H1 (cell line): ENCODE results near the gene SPOPL. TPM values are rescaled to one million over a fixed set of nuclear protein-coding genes. Genes with fewer than 3 reads are reported as not detected.

Experiments used
- CTCF ChIA-PET: fragments of 300-600 bp; sonication (Branson Sonifier 250); formaldehyde crosslinking; loops from one replicate; lab custom pipeline; 2021; ENCODE audit not compliant: partially characterized antibody; lab: Charles Lee
- POLR2A ChIA-PET: fragments of 300-600 bp; sonication (Branson Sonifier 250); formaldehyde crosslinking; loops from one replicate; lab custom pipeline; 2021; ENCODE audit warnings: inconsistent platforms; ENCODE audit not compliant: partially characterized antibody; lab: Charles Lee
- DNase-seq, 2 experiments: peaks; one replicate each; pipeline versions ENCODE4 v3.0.0 to v3.0.0-alpha.2; 2010 to 2022; ENCODE audit warnings: low spot score in 2 of 2, low read depth in 1 of 2, mixed read lengths in 1 of 2
- FAIRE-seq: peaks from 2 replicates; lab custom pipeline; 2011; peaks lifted over from hg19 to GRCh38; lab: Jason Lieb, UNC
- H2AFZ ChIP-seq: 2 replicates; pipeline ENCODE4 v1.8.1; 2012; ENCODE audit warnings: low read length, inconsistent platforms
- H2AK5ac ChIP-seq: 2 replicates; pipeline ENCODE4 v1.6.1; 2013; ENCODE audit warnings: low read depth, low read length
- H2BK120ac ChIP-seq: replicated peaks from 2 replicates; pipeline ENCODE3; 2013; ENCODE audit warnings: low read depth, low read length, inconsistent platforms
- H2BK12ac ChIP-seq: 2 replicates; pipeline ENCODE4 v1.6.1; 2013; ENCODE audit warnings: low read depth, low read length
- H2BK15ac ChIP-seq: 2 replicates; pipeline ENCODE4 v1.6.1; 2013; ENCODE audit warnings: low read length
- H2BK20ac ChIP-seq: 2 replicates; pipeline ENCODE4 v1.6.1; 2013; ENCODE audit warnings: low read length
- H2BK5ac ChIP-seq: 2 replicates; pipeline ENCODE4 v1.6.1; 2013; ENCODE audit warnings: low read depth, low read length
- H3K14ac ChIP-seq: 2 replicates; pipeline ENCODE4 v1.6.1; 2013; ENCODE audit warnings: inconsistent platforms; ENCODE audit not compliant: insufficient read length
- H3K18ac ChIP-seq: 2 replicates; pipeline ENCODE4 v1.6.1; 2013; ENCODE audit warnings: low read length; ENCODE audit errors: extremely low read depth
- H3K23ac ChIP-seq: 2 replicates; pipeline ENCODE4 v1.6.1; 2013; ENCODE audit warnings: inconsistent platforms; ENCODE audit not compliant: insufficient read length
- H3K23me2 ChIP-seq: 2 replicates; pipeline ENCODE4 v1.6.1; 2013; ENCODE audit warnings: low read depth, low read length
- H3K27ac ChIP-seq: 2 replicates; pipeline ENCODE4 v1.6.1; 2011; ENCODE audit warnings: low read depth, low read length, inconsistent platforms
- H3K27me3 ChIP-seq, 4 experiments: replicated peaks in 1 of 4; 1 replicate in 1 of 4; 2 replicates in 3 of 4; pipeline versions ENCODE4 v1.6.1 to v1.8.1; 2011 to 2013; ENCODE audit warnings: low read length in 3 of 4, mild to moderate bottlenecking in 3 of 4, inconsistent platforms in 2 of 4, mixed read lengths in 2 of 4, moderate library complexity in 1 of 4; ENCODE audit not compliant: control insufficient read depth in 3 of 4, insufficient read depth in 3 of 4; ENCODE audit errors: extremely low read depth in 1 of 4
- H3K36me3 ChIP-seq, 4 experiments: 2 replicates each; pipeline versions ENCODE4 v1.6.1 to v1.8.1; 2011 to 2013; ENCODE audit warnings: mild to moderate bottlenecking in 4 of 4, low read length in 3 of 4, moderate library complexity in 2 of 4, control low read depth in 1 of 4, inconsistent platforms in 1 of 4; ENCODE audit not compliant: insufficient read depth in 4 of 4, control insufficient read depth in 2 of 4
- H3K4ac ChIP-seq: replicated peaks from 2 replicates; pipeline ENCODE3; 2013; ENCODE audit warnings: low read length, low read depth, mixed read lengths, inconsistent platforms; ENCODE audit not compliant: insufficient read length
- H3K4me1 ChIP-seq, 4 experiments: replicated peaks in 1 of 4; 1 replicate in 1 of 4; 2 replicates in 3 of 4; pipeline versions ENCODE4 v1.6.1 to v1.8.1; 2011 to 2013; ENCODE audit warnings: low read length in 3 of 4, inconsistent platforms in 2 of 4, mixed read lengths in 1 of 4; ENCODE audit not compliant: insufficient read depth in 4 of 4, control insufficient read depth in 3 of 4
- H3K4me2 ChIP-seq, 2 experiments: 2 replicates each; pipeline versions ENCODE4 v1.6.1 to v1.8.1; 2011 to 2013; ENCODE audit warnings: low read depth in 2 of 2, low read length in 2 of 2, control low read depth in 1 of 2, inconsistent platforms in 1 of 2, mild to moderate bottlenecking in 1 of 2; ENCODE audit not compliant: insufficient read depth in 1 of 2
- H3K4me3 ChIP-seq, 4 experiments: fragments of 200-600, 300-600 bp in 1 of 4; sonication (generic), shearing (Covaris generic), sonication (Bioruptor Twin) in 1 of 4; 2 replicates each; pipeline versions ENCODE4 v1.5.1 to v1.8.1; 2011 to 2016; ENCODE audit warnings: low read length in 4 of 4, low read depth in 3 of 4, control low read depth in 2 of 4, inconsistent platforms in 2 of 4, mild to moderate bottlenecking in 2 of 4, mixed read lengths in 1 of 4, moderate library complexity in 1 of 4; ENCODE audit not compliant: insufficient read depth in 2 of 4; ENCODE audit errors: extremely low read depth in 1 of 4
- H3K56ac ChIP-seq: replicated peaks from 2 replicates; pipeline ENCODE3; 2013; ENCODE audit warnings: low read depth, mild to moderate bottlenecking, mixed read lengths, low read length, inconsistent platforms; ENCODE audit not compliant: insufficient read length
- H3K79me1 ChIP-seq: 2 replicates; pipeline ENCODE4 v1.6.1; 2013; ENCODE audit warnings: low read depth, low read length, control low read depth
- H3K79me2 ChIP-seq, 2 experiments: 2 replicates each; pipeline versions ENCODE4 v1.6.1 to v1.8.1; 2012 to 2013; ENCODE audit warnings: low read length in 2 of 2, mild to moderate bottlenecking in 2 of 2, inconsistent platforms in 1 of 2; ENCODE audit not compliant: insufficient read depth in 2 of 2, control insufficient read depth in 1 of 2
- H3K9ac ChIP-seq, 4 experiments: replicated peaks in 1 of 4; 1 replicate in 1 of 4; 2 replicates in 3 of 4; pipeline versions ENCODE4 v1.6.1 to v1.8.1; 2011 to 2013; ENCODE audit warnings: low read depth in 3 of 4, low read length in 3 of 4, control low read depth in 2 of 4, mild to moderate bottlenecking in 2 of 4, moderate library complexity in 2 of 4, inconsistent platforms in 1 of 4; ENCODE audit errors: extremely low read depth in 1 of 4
- H3K9me3 ChIP-seq, 2 experiments: 2 replicates each; pipeline versions ENCODE4 v1.6.1 to v1.8.1; 2012 to 2013; ENCODE audit warnings: mild to moderate bottlenecking in 2 of 2, moderate library complexity in 2 of 2, control low read depth in 1 of 2, inconsistent platforms in 1 of 2, low read depth in 1 of 2, low read length in 1 of 2, mixed read lengths in 1 of 2; ENCODE audit not compliant: insufficient read depth in 2 of 2
- H4K20me1 ChIP-seq, 2 experiments: replicated peaks in 1 of 2; 2 replicates each; pipeline versions ENCODE3 to v1.8.1; 2011 to 2013; ENCODE audit warnings: inconsistent platforms in 2 of 2, low read length in 2 of 2, mild to moderate bottlenecking in 1 of 2; ENCODE audit not compliant: insufficient read depth in 2 of 2, control insufficient read depth in 1 of 2
- H4K5ac ChIP-seq: 2 replicates; pipeline ENCODE4 v1.6.1; 2013; ENCODE audit warnings: low read length, low read depth, mixed read lengths, inconsistent platforms; ENCODE audit not compliant: insufficient read length
- H4K8ac ChIP-seq: 2 replicates; pipeline ENCODE4 v1.8.0; 2013; ENCODE audit warnings: mild to moderate bottlenecking, moderate library complexity, low read length, inconsistent platforms; ENCODE audit not compliant: insufficient read depth; ENCODE audit errors: extremely low read depth
- H4K91ac ChIP-seq: replicated peaks from 2 replicates; pipeline ENCODE3; 2013; ENCODE audit warnings: low read length, mixed read lengths, inconsistent platforms; ENCODE audit not compliant: insufficient read length
- ATF2 ChIP-seq: IDR thresholded peaks from 2 replicates; pipeline ENCODE4 v1.6.1; 2012; ENCODE audit warnings: low read length, inconsistent platforms
- BACH1 ChIP-seq: IDR thresholded peaks from 2 replicates; pipeline ENCODE4 v1.6.1; 2012; ENCODE audit warnings: low read length, improper control_type of control experiment
- CBX8 ChIP-seq: fragments of 300-800, 300-1000 bp; sonication (generic); IDR thresholded peaks from 2 replicates; pipeline ENCODE4 v1.7.1; 2016; ENCODE audit warnings: low read depth, low read length, borderline replicate concordance
- CHD2 ChIP-seq: IDR thresholded peaks from 2 replicates; pipeline ENCODE4 v1.6.1; 2012; ENCODE audit warnings: low read length, improper control_type of control experiment
- CREB1 ChIP-seq: IDR thresholded peaks from 2 replicates; pipeline ENCODE4 v1.6.1; 2012; ENCODE audit warnings: inconsistent platforms
- GTF2F1 ChIP-seq: IDR thresholded peaks from 2 replicates; pipeline ENCODE4 v1.6.1; 2012; ENCODE audit warnings: low read depth, low read length, improper control_type of control experiment, borderline replicate concordance
- KDM5A ChIP-seq: fragments of 200-600 bp; IDR thresholded peaks from 2 replicates; pipeline ENCODE4 v1.7.1; 2012; ENCODE audit warnings: mild to moderate bottlenecking, low read length, inconsistent platforms, mixed read lengths
- PHF8 ChIP-seq: fragments of 200-600 bp; sonication (generic); conservative IDR thresholded peaks from 2 replicates; pipeline ENCODE4 v1.7.1; 2012; ENCODE audit warnings: low read depth, mild to moderate bottlenecking, inconsistent platforms, low read length, moderate library complexity
- POLR2AphosphoS5 ChIP-seq: IDR thresholded peaks from 2 replicates; pipeline ENCODE4 v1.6.1; 2011; ENCODE audit warnings: low read depth, low read length
- POU5F1 ChIP-seq: IDR thresholded peaks from 2 replicates; pipeline ENCODE4 v1.6.1; 2011; ENCODE audit warnings: low read depth, mild to moderate bottlenecking, low read length, moderate library complexity
- SP1 ChIP-seq: IDR thresholded peaks from 2 replicates; pipeline ENCODE4 v1.6.1; 2011; ENCODE audit warnings: low read depth, low read length
- SP2 ChIP-seq: IDR thresholded peaks from 2 replicates; pipeline ENCODE4 v1.6.1; 2012; ENCODE audit warnings: mild to moderate bottlenecking, low read length, inconsistent platforms
- SP4 ChIP-seq: IDR thresholded peaks from 2 replicates; pipeline ENCODE4 v1.6.1; 2012; ENCODE audit warnings: low read length, inconsistent platforms
- TAF7 ChIP-seq: optimal IDR thresholded peaks from 2 replicates; pipeline ENCODE3; 2011; ENCODE audit warnings: low read depth, mild to moderate bottlenecking, inconsistent platforms, low read length, moderate library complexity, borderline replicate concordance
- YY1 ChIP-seq: IDR thresholded peaks from 2 replicates; pipeline ENCODE4 v1.6.1; 2011; ENCODE audit warnings: low read depth, mild to moderate bottlenecking, low read length
- WGBS, 2 experiments: shearing (Covaris generic) in 1 of 2; methylation state at CpG; one replicate each; pipeline versions ENCODE4 v1.1.6 to v1.1.7; 2013 to 2015; ENCODE audit warnings: low lambda C conversion rate in 2 of 2, mixed read lengths in 2 of 2, inconsistent platforms in 1 of 2, low coverage in 1 of 2, missing lambda C conversion rate in 1 of 2; ENCODE audit not compliant: insufficient replicate concordance in 2 of 2, insufficient coverage in 1 of 2, insufficient read length in 1 of 2; ENCODE audit errors: extremely low coverage in 1 of 2, missing lambda C conversion rate in 1 of 2; 5-methylcytosine and 5-hydroxymethylcytosine counted together
- polyA plus RNA-seq, 7 experiments: library from polyadenylated mRNA; depleted of rRNA in 3 of 7; stranded (reverse) in 5 of 7; unstranded in 2 of 7; fragments of >200 nt in 5 of 7; fragments of 200-250 nt in 2 of 7; gene quantifications; 1 replicate in 5 of 7; 2 replicates in 1 of 7; 4 replicates in 1 of 7; pipeline versions ENCODE4 v1.2.1 to v1.2.3, GENCODE V29; 2011 to 2013; ENCODE audit warnings: missing spikeins in 2 of 7, mixed read lengths in 2 of 7
- total RNA-seq: library from RNA; stranded (reverse); fragmentation: NEBNext Ultra II Directional; extraction: Animal tissue kit (Norgen Biotek cat#: 25700); gene quantifications from 2 replicates; pipeline ENCODE4 v1.2.1, GENCODE V29; 2021

The SPOPL gene
- total and polyA plus RNA-seq, 2 of the 8 experiments (the other 6 are each of a cell fraction or from before 2014, with no cell fraction given): 1.9 to 14.5 TPM

DNA sequence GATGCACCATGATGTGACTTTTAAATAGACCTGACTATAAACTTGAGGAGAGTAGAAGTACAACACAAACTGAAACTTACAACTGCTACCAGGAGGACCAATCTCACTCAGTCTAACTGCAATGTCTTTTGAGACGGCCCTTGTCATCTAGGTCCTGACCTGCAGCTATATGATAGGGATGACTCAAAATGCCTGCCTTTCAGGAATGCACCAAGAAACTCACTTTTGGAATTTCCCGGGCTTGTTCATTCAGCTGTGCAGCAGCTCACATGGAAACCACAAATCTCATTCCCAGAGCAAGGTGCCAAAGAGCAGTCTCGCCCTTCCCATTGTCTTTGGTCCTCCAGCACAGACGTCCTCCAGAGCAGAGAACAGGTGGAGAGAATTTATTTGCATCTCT is 113.7 kb downstream of the SPOPL start:
- Histone ChIP-seq H3K4me3 (no peak overlapping the region), H4K8ac (no peak overlapping the region), H3K23ac (no peak overlapping the region), H4K91ac (no peak overlapping the region), H2AFZ (no peak overlapping the region; the same call in 1 of the 2 replicates), H2BK120ac (no peak overlapping the region), H3K9ac (no peak overlapping the region), H3K79me2 (no peaks in the 10 kb centered on the region), H3K36me3 (no peaks in the 10 kb centered on the region), H2BK12ac (no peak overlapping the region), H2BK5ac (no peak overlapping the region), H3K79me1 (no peaks in the 10 kb centered on the region), H3K14ac (no peak overlapping the region), H3K9me3 (no peaks in the 10 kb centered on the region), H2BK15ac (no peak overlapping the region), H3K4me1 (no peaks in the 10 kb centered on the region), H4K20me1 (no peaks in the 10 kb centered on the region), H4K5ac (no peak overlapping the region), H3K23me2 (no peaks in the 10 kb centered on the region), H3K27ac (no peak overlapping the region), H3K4me2 (no peak overlapping the region), H3K18ac (no peak overlapping the region), H3K56ac (no peak overlapping the region), H2BK20ac (no peak overlapping the region), H3K4ac (no peak overlapping the region), H3K27me3 (no peaks in the 10 kb centered on the region), H2AK5ac (no peak overlapping the region)
- DNase-seq (no peak), FAIRE-seq (no peak)
- ChIA-PET POLR2A (no interaction called here), CTCF (interaction anchor here (1.8 to 1.9 kb wide), 2 partner anchors 9 to 211 kb away, joined by 4 read pairs; no protein-coding TSS in a partner anchor)
- 94% methylated on average over 4 of the region's 4 CpGs; no CpG with 5 or more reads in 1 of the 2 experiments for WGBS, 2 experiments
- TF ChIP-seq POLR2AphosphoS5 (no peak), ATF2 (no peak), CREB1 (no peak), POU5F1 (no peak), GTF2F1 (no peak), BACH1 (no peak), KDM5A (no peak), SP4 (no peak), SP1 (no peak), SP2 (no peak), PHF8 (no peak), TAF7 (no peak), YY1 (no peak), CHD2 (no peak), CBX8 (no peak)
